NCI-H128 (cell line): Measurements from ENCODE around the gene GSDMA.

Experiments used
- DNase-seq: peaks from one replicate; lab custom pipeline; 2025; ENCODE audit not compliant: unreplicated experiment; lab: John Stamatoyannopoulos, UW

The GSDMA gene

DNA sequence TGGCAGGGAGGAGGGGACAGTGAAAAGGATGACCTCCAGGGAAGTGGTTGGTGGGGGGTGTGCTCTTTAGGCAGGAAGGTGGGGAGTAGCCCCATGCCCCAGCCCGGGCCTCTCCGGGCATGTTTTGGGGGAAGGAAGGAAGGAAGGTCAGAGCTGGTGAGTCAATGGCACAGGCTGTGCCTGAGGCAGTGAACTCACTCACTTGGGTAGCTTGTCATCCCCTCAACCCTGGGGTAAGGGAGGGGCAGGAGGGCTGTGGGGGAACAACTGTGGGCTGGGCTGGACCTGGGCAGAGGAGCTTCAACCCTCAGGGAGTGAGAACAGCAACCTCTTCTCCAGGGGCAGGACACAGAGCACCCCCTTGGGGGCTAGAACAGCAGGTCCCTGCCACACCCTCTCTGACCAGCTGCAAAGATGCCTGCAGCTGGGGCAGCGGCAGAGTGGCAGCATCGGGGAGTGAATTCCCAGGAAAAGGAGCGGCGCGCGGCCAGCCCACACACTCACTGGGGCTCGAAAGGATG is 58.7 kb downstream of the GSDMA start:
- no peak for DNase-seq

DNA sequence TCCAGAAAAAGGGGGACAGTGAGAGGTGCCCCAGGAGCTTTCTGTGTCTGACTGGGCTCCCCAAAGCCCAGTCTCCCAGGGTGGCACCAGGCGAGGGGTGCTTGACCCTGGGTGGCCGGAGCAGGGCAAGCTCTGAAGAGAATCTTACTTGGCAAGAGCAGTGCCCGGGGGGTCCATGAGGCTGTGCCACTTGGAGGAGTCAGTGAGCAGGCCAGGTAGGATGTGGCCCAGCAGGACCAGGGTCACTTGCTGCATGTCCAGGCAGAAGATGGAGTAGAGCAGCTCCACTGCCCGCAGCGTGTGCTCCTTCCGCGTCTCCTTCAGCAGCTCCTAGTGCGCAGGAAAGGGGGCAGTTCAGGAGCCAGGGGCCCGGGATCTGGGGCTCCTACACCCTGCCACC is 59.7 kb downstream of the GSDMA start:
- DNase-seq = no peak

DNA sequence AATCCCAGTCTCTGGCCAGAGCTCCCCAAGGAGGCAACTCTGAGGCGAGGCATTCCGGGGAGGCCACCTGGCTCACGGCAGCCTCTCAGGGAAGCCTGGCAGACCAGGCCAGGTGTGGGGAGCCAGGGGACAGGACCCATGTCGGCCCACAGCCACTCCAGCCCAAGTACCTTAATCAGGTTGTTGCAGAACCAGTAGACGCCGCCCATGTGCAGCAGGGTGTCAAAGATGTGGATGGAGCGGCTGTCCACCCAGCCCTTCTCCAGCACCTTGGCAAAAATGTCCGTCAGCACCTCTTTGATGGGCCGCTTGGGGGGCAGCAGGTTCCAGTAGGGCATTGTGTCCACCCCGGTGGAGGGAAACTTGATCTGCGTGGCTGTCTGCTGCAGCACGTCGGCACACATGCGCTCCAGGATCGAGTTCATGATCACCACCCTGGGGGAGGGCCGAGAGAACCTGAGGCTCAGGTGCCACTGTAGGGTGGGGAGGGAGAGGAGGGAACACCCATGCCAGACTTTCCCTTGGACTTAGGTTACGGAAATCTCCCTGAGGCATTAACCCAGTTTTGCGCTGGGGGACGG is 60.2 kb downstream of the GSDMA start:
- no peak for DNase-seq

DNA sequence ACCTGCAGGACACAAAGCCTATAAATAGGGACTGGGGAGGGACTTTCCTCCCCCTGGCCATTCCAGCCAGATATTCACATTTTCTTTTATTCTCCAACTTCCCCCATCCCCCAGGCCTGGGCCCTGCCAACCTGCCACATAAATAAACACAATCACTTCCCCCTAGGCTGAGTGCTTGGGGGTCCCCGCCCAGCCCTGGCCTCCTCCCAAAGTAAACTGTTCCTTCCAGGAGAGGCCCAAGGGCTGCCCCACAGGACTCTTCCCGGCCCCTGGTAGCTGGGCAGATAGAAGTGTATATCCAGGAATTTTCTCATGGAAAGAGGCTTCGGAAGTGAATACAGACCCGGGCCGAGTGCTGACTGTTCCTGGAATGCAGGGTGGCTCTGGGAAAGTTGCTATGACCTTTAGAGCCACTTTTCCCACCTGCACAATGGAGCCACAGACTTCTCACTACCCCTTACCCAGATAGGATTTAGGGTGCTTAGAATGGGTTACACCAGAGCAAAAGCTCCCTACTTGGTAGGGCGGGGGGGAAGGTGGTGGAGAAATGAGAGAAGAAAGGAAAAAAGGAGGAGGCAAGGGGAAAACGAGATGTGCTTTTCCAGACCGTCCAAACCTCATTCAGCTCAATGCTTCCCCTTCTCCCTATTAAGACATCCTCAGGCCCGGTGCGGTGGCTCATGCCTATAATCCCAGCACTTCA is 60.9 kb downstream of the GSDMA start:
- DNase-seq = no peak

DNA sequence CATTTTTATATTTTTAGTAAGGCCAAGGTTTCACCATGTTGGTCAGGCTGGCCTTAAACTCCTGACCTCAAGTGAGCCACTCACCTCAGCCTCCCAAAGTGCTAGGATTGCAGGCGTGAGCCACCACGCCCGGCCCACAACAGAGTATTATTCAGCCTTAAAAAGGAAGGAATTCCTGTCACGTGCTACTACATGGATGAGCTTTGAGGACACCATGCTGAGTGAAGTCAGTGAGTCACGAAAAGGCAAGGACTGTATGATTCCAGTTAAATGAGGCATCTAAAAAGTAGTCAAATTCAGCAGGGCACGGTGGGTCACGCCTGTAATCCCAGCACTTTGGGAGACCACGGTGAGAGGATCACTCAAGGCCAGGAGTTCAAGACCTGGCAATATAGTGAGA is 62.1 kb downstream of the GSDMA start:
- no peak for DNase-seq

DNA sequence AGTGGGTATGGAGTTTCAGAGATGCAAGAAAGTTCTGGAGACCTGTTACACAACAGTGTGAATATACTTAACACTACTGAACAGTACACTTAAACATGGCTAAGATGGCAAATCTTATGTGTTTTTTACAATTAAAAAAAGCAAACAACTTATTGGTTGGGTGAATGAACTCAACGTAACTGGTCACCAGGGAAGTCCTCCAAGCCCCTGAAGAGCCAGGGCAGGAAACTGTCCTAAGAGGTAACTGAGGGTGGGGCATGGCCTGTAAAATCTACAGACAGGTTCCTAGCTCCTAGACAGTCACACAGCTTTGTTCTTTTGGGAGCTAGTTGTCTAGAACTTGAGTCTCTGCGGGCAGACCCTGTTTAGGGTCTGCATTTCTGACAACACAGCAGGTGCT is 62.8 kb downstream of the GSDMA start:
- no peak for DNase-seq

DNA sequence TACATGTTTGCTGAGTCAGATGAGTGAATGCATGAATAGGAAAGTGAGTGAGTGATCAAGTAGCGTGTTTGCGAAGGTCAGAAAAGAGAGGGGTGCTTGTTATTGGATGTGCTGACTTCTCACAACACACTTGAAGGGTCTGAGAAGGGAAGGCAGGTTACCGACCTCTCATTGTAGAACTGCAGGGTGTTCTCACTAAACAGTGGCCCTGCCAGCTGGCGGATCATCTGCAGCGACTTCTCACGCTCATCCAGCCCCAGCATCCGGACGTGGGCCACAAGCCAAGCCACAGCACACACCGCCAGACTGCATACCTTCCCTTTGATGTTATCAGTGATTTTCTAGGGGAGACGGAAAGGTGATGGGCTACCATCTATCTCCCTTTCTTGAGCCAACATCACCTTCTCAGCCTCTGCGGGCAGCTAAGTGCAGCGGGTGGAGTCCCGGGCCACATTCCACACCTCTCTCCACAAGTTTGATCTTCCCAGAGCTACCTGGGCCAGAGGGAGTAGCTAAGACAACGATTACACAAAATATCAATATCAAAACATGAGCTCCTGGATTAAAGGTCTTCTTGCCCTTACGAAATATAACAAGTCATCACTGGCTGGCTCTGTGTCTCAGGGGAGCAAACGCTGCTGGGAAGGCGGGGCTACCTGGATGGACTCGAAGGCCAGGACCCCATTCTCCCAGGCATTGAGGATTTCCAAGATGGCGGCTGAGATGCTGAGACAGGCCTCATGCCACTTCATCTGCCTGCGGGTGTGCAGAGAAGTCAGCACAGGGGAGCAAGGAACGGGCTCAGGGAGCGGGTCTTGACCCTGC is 63.4 kb downstream of the GSDMA start:
- no peak for DNase-seq

DNA sequence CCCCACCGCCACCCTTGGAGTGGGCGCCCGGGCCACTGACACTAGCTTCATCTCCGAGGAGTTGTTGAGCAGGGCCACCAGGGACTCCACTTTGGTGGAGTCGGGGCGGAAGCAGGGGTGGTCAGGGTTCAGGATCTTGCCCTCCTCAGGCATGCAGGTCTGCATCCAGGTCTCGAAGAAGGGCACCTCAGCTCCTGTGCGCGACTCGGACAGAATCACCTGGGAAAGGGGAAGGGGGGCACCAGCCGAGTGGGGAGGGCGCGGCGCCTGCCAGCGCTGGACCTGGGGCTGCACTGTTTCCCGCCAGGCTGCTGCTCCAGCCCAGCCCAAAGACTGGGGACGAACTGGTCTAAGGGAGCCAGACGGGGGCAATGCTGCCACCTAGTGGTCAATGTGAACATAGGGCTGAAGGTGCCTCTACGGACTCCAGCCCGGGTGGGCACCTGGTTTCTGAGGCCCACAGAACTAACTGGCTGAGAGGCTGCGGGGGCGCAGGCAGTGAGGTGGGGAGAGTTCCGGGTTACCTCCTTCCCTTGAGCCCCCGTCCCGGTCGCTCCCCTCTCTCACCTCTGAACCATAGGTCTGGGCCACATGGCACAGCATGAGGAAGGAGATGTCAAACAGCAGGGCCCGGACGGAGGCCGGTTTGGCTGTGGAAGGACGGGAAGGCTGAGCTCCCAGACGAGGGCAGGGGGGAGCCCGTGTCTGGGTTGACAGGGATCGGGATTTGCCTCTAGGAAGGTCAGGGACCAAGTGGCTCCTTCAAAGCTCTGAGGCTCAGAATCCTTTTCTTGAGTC is 64.2 kb downstream of the GSDMA start:
- peak; percentile 63 for DNase-seq
